Mammary epithelial cell (primary cell): ENCODE results near the gene UBE2H.

Experiments
- CTCF ChIP-seq, 2 donors: IDR thresholded peaks in 1 of 2; conservative IDR thresholded peaks in 1 of 2; 2 replicates each; pipeline ENCODE4 v1.5.1; 2011 to 2012; ENCODE audit warnings: inconsistent platforms in 2 of 2, low read length in 2 of 2, mild to moderate bottlenecking in 2 of 2, control low read depth in 1 of 2, low read depth in 1 of 2; ENCODE audit not compliant: insufficient read depth in 1 of 2; ENCODE audit errors: extremely low read depth in 1 of 2
- EZH2 ChIP-seq: IDR thresholded peaks from 2 replicates; pipeline ENCODE4 v1.6.1; 2012; ENCODE audit warnings: low read length, inconsistent platforms, borderline replicate concordance

GRCh38 chr7:129796186-129796775 is 156.5 kb downstream of the UBE2H start:
- TF ChIP-seq EZH2, result no peak
- TF ChIP-seq CTCF (conservative IDR thresholded peaks at IDR 0.05 in 1 of 2, IDR thresholded peaks at IDR 0.05 in 1 of 2; ENCODE audit: extremely low read depth in 1 of 2, insufficient read depth in 1 of 2, low read depth in 1 of 2, low read length in 2 of 2), result no peak
